HG03095 (cell line): ENCODE measurements around the gene HSPA8.
A peak's percentile ranks its signal among the peaks of the same experiment; 100 is the strongest.
"Not testable (repeated sequence)": the region's sequence is repeated elsewhere in the genome, so short reads cannot be mapped to it uniquely, and the experiment has no call there.

ENCODE experiments used
- ATAC-seq: cut with Tn5 transposase; IDR thresholded peaks from one replicate; pipeline ENCODE4 v1.9.1; 2021; ENCODE audit warnings: moderate library complexity; ENCODE audit not compliant: unreplicated experiment

The HSPA8 gene

DNA sequence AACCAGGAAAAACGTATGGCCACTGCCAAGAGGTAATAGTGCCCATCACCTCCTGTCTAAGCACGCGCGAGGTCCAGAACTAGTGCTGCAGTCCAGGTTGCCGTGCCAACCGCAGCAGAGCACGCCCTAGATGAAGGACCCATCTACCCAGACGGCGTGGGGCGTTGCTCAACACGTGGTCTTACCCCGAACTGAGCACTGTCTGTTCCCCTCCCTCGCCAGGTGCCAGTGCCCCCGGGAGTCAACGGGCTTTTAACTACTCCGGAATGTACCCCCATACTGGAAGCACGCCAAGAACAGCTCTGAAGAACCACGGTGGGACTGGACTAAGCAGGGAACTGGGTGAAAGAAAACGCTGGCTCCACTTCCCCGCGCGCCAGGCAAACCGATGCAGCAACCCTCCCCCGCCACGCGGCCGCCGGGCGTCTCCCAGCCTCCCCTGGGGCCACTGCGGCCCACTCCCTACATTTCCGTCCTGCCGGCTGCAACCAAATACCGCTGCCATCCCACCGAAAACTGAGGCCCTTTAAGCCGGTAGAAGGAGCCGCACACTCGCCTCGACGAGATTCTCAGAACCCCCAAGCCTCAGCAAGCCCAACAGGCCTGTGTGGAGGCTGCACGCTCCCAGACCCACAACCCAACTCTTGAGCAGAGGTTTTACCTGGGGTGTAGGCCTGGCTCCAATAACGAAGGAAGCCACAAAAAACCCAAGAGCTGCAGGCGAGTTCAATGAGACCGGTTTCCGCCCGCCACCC lies at the start of gene HSPA8:
TSS of gene HSPA8 (minus strand) at position 734 of the 755 bp plus-strand sequence. CDS start 812 bp downstream, outside the sequence.
- ATAC-seq: peak; percentile 0

DNA sequence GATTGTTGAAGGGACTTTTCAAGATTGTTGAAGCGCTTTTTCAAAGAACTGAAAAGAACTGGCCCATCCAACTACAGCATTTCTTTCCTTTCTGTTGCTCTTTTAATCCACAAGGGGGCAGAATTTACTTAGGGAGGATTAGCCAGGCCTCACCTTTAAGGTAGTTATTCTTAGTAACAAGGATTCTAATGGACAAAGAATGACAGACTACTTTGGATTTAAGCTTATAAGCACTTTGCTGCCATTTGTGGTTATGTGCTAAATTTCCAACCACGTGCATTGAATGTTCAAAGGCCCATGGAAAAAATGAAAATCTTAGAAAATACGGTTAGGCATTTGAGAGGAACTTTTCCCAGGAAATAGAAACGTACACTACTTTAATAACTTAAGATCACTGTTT lies 49.5 kb upstream of the HSPA8 start:
- no peak for ATAC-seq

DNA sequence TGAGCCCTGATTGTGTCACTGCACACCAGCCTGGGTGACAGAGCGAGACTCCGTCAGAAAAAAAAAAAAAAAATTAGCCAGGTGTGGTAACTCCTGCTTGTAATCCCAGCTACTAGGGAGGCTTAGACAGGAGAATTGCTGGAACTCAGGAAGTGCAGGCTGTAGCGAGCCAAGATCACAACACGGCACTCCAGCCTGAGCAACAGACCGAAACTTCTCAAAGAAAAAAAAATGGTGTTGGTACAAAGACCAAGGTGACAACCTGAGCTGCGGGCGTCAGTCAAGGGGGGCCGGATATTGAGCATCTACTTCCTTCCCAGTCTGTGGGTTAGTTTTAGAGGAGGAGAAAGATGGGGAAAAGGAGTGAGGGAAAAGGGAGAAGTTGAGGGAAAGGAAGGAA lies 48.5 kb upstream of the HSPA8 start:
- ATAC-seq: no peak

DNA sequence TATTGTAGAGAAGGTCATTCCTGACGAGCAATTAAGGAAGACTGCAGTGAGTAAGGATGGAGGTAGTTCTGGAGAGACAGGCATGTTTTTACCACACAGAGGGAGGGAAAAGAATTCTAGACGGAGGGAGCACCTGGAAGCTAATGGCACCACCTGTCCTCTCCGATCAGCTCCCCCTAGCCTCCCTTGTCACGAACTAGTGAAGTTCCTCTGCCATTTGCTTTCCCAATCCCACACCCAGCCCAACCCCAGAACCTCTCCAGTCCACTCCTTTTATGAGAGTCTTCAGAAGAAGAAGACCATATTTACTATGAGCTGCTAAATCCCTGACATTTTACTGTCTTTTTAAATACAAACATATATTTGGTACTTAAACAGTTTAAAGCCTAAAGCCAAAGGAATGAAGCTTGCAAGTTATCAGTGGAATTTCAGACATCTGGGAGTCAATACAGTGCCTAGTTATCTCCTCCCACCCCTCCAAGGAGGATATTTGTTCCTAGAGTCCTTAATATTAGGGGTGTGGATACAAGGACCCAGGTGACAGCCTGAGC lies 46.1 kb upstream of the HSPA8 start:
- no peak for ATAC-seq

DNA sequence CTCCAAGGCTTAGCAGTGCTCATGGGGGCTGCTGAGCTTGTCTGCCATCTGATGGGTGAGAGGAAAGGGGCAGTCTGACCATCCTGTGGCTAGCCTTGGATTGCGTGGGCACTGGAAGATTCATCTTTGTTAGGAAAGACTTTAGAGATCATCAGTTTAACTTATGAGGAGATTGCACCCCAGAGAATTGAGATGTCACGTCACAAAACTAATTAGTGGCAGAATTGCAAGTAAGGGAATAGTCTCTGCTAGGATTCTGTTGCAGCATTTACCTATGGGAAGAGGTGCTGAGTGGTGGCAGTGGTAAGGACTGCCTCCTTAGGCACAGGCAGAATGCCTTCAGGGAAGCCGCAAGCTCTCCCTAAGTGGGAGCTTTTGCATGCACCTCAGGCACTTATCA lies 42.8 kb upstream of the HSPA8 start:
- no peak for ATAC-seq

DNA sequence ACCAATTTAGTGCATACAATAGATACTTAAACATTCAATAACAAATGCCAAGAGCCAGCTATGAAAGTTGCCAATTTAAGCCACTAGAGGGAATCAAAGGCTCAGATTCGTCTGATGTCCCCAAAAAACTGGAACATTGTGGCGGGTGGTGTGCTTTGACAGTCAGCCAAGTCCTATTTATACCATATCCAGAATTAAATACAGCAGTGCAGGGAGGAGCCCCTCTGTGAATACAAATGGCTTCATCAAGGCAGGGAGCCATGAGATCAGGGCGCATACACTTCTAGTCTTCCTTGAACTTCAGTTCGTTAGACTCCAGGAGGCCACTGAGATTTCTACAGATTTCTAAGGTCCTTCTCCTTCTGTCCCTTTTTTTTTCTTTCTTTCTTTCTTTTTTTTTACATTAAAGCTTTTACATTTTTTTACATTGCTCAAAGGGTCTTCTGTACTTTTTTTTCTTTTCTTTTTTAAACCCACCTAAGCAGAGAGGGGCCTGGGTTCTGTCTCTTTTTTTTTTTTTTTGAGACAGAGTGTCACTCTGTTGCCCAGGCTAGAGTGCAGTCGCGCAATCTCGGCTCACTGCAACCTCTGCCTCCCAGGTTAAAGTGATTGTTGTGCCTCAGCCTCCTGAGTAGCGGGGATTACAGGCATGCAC lies 41.5 kb upstream of the HSPA8 start:
- no peak for ATAC-seq

DNA sequence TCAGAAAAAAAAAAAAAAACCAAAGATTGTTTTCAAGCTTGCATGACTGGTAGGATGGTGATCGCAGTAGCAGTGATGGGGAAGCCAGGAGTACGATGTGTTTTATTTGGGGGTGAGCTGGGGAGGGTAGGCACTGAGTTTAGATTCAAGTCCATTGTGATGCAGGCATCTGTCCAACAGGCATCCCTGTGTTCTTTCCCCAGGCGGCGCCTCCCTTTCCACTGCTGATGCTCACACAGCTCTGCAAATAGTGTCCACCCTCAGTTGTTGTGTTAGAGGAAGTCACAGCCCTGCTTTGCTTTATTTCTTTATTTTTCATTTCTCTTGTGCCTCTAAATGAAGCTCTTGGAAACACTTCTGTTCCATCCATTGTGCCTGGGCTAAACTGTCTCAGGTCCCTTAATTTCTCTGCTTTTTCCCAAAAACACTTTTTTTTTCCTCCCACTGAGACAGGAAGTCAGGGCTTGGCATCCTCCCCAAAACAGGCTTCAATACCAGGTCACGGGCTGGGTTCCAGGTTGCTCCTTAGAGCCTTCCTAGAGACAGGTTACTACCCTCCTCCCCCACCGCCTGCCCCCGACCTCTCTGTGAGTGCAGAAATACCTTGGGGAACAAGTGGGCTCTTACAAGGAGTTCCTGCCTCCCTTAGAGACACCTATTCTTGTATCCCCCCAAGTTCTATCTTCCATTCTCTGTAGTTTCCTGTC lies 38.6 kb upstream of the HSPA8 start:
- no peak for ATAC-seq

DNA sequence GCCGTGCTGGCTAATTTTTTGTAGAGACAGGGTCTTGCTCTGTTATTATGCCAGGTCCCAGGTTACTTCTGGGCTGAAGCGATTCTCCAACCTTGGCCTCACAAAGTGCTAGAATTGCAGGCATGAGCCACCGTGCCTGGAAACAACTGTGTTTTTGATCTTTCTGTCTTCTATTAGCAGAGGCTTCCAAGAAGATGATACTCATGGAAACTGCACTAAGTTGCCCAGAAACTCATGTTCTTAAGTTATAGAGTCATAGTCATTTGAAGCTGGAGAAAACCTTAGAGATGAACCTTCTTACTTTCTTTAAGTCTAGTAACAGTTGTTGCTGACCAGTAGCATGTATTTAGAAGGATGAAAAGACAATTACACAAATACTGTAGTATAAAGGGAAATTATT lies 37.1 kb upstream of the HSPA8 start:
- ATAC-seq: no peak

DNA sequence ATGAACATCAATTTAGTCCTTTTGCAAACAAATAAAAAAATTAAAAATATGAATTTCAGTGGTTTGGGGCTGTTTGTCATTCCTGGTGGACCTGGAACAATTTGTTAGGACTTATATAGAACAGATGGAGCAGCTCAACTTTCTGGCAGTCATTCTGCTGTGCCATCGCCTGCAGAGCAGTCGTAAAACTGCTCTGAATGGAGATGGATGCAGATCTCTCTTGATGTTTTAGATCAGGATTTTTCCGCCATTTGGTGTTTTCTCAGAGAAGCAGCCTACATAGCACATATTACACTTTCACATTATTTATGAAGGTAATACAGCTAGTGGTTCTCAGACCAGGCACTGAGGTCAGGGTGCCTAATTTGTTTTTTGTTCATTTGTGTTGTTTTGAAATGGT lies 31.8 kb upstream of the HSPA8 start:
- no peak for ATAC-seq

DNA sequence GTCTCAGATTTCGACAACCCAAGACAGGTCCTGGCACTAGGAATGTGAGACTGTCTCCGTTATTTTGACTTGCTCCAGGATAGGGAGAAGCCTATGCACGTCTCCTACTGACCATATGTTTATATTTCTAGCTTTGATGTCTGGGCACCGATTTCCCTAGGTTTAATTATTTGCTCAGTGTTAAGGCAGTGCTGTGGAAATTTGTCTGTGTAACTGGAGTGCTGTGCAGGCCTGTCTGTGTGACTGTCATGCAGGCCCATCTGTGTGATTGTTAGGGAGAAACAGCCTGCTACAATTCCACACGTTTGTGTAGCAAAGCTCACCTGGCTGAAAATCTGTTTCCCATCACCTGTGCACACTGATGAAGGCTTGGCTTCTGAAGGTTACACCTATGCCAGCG lies 29.6 kb upstream of the HSPA8 start:
- ATAC-seq: no peak

DNA sequence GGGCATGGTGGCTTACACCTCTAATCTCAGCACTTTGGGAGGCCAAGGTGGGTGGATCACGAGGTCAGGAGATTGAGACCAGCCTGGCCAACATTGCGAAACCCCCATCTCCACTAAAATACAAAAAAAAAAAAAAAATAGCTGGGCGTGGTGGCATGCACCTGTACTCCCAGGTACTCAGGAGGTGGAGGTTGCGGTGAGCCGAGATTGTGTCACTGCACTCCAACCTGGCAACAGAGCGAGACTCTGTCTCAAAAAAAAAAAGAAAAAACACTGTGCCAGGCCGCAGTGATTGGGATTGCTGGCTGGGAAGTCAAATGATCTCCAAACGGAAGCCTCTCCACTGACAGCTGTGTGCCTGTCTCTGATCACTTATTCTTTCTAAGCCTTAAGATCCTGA lies 28.2 kb upstream of the HSPA8 start:
- ATAC-seq: not testable (repeated sequence)

DNA sequence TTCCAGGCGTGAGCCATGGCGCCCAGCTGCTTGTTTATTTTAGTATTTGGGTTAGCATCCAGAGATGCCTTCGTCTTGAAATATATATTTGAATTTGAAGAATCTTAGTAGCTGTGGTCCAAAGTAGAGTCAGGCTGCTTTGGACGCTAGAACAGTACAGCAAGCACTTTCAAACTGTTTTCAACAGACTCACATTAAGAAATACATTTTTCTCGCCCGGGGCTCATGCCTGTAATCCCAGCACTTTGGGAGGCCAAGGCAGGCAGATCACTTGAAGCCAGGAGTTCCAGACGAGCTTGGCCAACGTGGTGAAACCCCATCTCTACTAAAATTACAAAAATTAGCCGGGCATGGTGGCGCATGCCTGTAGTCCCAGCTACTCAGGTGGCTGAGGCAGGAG lies 27.0 kb upstream of the HSPA8 start:
- not testable (repeated sequence) for ATAC-seq

DNA sequence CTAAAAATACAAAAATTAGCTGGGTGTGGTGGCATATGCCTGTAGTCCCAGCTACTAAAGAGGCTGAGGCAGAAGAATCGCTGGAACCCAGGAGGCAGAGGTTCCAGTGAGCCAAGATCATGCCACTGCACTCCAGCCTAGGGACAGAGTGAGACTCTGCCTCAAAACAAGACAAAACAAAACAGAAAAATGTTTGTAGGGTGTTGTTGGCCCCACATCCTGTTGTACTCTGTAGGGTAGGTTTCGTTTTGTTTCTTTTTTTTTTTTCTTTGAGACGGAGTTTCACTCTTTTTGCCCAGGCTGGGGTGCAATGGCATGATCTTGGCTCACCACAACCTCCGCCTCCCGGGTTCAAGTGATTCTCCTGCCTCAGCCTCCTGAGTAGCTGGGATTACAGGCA lies 25.7 kb upstream of the HSPA8 start:
- peak; percentile 94 for ATAC-seq

DNA sequence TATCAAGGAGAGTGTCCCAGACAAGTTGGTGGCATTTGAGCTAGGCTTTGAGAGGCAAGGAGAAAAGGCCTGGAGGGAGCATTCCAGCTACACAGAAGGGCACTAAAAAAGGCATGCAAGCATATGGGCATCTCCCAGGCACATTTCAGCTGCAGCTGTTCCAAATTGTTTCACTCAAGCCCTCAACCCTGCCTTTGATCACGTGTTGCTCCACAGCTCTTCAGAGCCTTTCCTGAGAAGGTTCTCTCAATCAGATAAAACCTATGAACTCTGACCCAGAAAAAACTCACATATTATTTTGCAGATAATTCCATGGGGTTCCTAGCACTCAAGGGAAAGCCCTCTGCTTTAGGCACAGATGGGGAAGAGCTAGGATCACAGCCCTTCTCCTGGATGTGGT lies 24.4 kb upstream of the HSPA8 start:
- no peak for ATAC-seq

DNA sequence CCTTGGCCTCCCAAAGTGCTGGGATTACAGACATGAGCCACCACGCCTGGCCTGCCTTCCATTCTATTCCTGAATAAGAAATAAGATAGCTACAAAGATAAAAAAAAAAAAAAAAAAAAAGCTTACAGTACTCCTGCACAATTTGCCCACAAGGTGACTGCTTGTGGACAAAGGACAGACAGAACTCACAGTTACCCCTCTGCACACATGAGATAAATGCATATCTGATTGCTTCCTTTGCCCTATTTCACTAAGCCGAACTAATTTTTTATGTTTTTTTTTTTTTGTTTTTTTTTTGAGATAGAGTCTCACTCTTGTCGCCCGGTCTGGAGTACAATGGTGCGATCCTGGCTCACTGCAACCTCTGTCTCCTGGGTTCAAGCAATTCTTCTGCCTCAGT lies 23.6 kb upstream of the HSPA8 start:
- no peak for ATAC-seq

DNA sequence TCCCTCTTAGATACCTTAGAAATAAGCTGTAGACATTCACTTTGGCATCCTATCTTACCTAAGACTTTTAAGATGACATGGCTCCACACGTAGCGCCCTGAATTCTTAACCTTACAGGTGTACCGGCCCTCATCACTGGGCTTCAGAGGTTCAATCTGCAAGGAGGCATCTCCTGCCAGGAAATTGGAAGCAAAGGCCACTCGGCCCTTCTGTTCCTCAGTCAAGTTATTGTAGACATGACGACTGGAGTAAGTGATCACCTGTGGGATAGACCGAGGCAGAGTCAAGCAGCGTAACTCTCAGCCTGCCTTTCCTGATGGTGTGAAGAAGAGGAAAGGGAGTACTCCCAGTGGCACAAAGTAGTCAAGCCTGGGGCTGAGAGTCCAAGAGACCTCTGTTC lies 22.5 kb upstream of the HSPA8 start:
- ATAC-seq: no peak

DNA sequence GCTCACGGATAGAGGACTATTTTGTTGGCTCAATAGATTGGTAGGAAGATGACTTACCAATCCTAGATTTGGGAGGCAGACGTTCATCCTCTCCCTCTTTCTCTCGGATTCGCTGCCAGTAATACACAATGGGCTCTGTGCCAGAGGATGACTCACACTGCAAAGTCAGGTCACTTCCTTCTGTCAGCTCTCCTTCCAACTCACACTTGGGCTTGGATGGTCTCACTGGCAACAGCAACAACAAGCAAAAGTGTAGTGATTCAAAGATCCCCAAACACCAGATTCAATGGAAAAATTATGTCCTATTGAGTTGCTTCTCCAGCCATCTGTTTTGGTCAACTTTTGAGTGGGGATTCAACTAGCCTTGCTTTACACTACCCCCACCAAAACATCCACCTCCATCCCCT lies 21.7 kb upstream of the HSPA8 start:
- no peak for ATAC-seq

DNA sequence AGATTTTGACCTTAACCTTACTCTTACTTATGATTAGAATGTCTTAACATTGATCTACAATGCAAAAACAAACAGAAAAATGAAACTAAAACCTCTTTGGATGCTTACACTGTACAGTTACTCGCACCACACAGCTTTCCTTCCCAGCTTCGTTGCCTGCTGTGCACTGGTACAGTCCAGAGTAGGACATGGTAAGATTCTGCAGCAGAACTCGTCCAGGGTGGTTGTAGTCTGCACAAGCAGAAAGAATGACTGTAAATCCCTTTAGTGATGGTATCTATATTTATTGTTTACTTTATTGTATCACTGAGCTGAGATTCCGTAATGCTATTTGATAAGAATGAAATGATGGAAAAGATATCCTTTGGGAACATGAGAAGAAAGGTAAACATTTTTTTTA lies 21.0 kb upstream of the HSPA8 start:
- no peak for ATAC-seq

DNA sequence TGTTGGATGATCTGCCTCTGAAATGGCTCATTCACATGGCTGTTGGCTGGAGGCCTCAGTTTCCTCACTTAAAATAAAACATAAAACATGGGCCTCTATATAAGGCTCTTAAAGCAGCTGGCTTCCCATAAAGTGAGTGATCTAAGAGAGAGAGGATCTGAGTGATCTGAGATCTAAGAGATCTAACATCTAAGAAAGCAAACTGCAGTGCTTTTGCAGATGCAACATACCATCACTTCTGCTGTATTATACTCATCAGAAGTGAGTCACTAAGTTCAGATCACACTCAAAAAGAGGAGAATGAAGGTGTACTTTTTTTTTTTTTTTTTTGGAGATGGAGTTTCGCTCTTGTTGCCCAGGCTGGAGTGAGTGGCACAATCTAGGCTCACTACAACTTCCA lies 18.1 kb upstream of the HSPA8 start:
- ATAC-seq: no peak

DNA sequence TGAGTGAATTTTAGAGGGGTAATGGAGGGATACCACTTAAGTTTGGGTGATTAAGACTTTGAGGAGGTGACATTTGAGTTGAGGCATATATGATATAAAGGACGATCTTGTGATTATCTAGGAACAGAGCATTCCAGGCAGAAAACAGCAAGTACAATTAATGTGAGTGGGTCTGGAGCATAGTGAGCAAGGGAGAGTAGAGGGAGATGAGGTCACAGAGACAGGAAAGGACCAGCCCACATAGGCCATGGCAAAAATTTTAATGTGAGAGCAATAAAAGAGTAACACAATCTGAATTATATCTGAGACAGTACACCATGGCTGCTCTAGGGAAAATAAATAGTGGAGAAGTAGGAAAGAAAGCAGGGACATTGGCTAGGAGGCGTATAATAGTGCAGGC lies 14.5 kb upstream of the HSPA8 start:
- ATAC-seq: no peak

DNA sequence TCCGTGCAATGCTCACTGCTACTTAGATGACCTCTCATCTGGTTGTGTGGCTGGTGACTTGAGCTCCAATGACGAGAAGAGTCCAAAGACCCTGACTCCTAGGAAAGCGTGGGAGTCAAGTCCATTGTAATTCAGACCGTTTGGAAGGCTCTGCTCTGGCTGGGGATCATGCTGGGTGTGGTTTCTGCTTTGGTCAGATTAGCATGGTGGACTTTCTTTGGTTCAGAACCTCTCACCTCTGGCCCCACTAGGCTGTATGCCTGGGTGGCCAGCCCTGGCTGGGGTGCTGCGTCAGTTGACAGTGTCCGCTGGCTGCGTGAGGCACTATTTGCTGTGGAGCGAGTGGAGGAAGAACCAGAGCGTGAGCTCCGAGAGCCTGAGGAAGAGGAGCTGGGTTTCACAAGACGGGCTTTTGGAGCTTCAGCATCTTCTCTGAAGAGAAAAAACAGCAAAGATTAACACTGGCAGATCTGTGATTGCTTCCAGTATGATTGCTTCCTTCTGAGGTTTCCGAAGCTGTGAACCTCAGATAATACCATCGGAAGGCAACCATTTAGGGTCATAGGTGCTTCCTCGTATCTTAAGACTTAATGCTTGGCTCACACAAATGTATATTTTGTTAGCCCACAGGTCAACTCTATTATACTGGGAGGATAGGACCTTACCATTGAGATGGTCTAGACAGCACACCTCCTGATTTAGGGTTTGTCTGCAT lies 11.6 kb upstream of the HSPA8 start:
- no peak for ATAC-seq
